GM04503 (cell line): ENCODE data around the gene XXYLT1.

Experiments used
- DNase-seq: peaks from one replicate; pipeline ENCODE4 v3.0.0-alpha.2; 2012; ENCODE audit warnings: low read depth

XXYLT1 gene

DNA sequence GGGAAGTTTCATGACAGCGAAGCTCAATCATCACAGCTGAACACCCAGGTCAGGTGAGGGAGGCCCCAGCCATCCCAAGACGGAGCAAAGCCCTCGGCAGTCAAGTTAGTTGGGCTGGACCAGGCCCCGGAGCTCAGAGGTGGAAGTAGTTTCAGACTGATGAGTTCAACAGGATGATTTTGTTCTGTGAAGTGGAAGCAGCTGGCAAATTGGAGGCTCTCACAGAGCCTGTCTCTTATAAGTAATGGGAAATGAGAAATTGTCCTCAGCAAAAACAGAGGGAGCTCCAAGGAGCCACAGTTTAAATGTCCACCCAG, 245.1 kb downstream of the XXYLT1 start:
- DNase-seq, result no peak

DNA sequence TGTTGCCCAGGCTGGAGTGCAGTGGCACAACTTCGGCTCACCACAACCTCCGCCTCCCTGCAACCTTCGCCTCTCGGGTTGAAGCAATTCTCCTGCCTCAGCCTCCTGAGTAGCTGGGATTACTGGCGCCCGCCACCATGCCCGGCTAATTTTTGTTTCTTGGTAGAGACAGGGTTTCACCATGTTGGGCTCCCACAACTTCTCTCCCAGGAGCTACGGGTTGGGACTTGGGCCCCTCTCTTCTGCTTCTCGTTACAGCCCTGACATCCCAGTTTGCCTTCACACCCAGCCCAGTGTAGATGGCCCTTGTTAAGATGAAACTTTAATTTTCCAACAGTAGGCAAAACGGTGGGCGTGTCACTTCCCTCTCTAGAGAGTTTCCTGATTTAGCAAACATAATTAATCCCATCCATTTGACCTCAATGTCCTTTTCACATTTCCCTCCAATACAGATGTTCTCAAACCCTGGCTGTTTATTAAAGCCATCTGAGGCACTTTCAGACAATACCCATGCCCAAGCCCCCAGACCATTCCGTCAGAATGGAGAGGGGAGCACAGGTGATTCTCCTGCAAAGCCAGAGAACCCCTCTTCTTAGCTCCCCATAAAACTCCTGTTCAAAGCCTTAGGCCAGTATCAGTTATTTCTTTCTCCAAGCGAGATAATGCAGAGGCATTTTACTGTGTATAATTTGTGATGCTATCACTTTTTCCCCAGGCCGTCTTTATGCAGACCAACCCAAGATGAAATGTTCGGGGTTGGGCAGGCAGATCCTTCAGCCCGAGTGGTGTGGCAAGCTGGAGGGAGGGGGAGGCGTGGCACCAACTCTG, 245.7 kb downstream of the XXYLT1 start:
- no peak for DNase-seq

- DNase-seq, result no peak
These were observed 247.0 kb downstream of the XXYLT1 start for GRCh38 chr3:195023989-195024388.

DNA sequence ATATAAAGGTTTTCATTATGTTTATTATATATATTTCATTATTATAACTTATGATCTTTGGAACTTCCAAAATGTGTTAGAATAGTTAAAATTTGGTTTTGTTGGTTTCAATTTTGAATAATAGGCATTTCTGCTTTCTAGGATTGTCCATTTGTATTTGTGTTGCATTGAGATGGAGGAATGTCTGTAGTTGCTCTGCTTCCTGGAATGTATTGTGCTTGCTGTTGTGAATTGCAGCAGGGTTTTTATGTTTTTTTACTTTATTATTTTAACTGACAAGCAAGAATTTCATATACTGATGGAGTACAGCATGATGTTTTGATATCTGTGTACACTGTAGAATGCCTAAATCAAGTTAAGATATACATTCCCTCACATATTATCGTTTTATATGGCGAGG, 247.4 kb downstream of the XXYLT1 start:
- DNase-seq, result no peak

DNA sequence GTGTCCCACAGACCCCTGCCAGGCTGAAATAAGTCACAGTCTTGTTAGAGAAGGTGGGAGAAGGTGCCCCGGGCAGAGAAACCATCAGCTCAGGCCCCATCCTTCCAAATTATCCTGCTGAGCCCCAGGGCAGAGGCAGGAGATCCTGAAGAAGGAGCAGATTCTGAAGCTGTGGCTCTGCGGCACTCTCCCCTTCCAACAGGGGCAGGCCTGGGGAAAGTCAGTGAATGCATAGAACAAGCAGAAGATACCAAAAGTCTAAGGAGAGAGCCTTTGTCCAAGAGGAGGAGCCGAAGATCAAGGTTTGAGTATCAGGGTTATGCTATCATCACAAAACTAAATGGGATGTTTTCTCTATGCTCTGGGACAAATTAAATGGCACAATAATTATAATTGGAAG, 249.3 kb downstream of the XXYLT1 start:
- DNase-seq, result no peak

GRCh38 chr3:195020921-195021320, 250.0 kb downstream of the XXYLT1 start:
- no peak for DNase-seq

GRCh38 chr3:195020185-195020584, 250.8 kb downstream of the XXYLT1 start:
- DNase-seq, result no peak

DNA sequence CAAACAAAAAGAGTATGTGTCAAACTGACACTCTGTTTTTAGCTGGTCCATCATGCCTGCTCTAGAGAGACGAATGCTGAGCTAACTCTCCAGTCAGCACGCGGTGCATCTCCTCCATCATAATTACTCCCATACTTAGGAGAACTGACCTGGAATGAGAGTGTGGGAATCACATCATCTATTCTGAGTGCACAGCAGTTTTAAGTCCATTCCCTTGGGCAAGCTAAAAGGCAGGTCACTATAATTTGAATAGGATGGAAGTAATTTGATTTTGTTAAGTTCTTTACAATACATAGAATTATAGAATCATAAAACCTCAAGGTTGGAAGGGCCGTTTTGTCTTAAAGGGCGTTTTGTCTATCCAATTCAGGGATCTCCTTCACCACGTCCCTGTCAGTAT, 251.6 kb downstream of the XXYLT1 start:
- DNase-seq, result no peak
